ENCODE results near the gene COQ10A. TPM values are rescaled to one million over a fixed set of nuclear protein-coding genes. Genes with fewer than 3 reads are reported as not detected.

COQ10A gene
- total and polyA plus RNA-seq, 2 of the 13 experiments (the other 11 are each of a cell fraction or from before 2014, with no cell fraction given), result 21.0 to 37.3 TPM

GRCh38 chr12:56221232-56221756 is 45.4 kb upstream of the COQ10A start (continued):
- 0 out of 2 replicates have a peak, but pooled peaks have one; percentile 25 for TF ChIP-seq ZNF558 (CRISPR knock-in tag; IDR thresholded peaks at IDR 0.05; ENCODE audit: borderline replicate concordance)
- TF ChIP-seq ZFP62 (CRISPR knock-in tag; IDR thresholded peaks at IDR 0.05), result no peak
- TF ChIP-seq IKZF4 (CRISPR knock-in tag; IDR thresholded peaks at IDR 0.05; ENCODE audit: borderline replicate concordance, low read depth, not compliant biosample characterization), result no peak
- no peak for TF ChIP-seq GABPA (IDR thresholded peaks at IDR 0.05; ENCODE audit: low read depth, low read length)
- TF ChIP-seq GABPA (CRISPR knock-in tag; IDR thresholded peaks at IDR 0.05; ENCODE audit: low read depth), result no peak
- no peak for TF ChIP-seq ETV5 (CRISPR knock-in tag; IDR thresholded peaks at IDR 0.05; ENCODE audit: borderline replicate concordance)
- no peak for TF ChIP-seq ZBED4 (CRISPR knock-in tag; IDR thresholded peaks at IDR 0.05; ENCODE audit: borderline replicate concordance)
- TF ChIP-seq SMAD1 (CRISPR knock-in tag; IDR thresholded peaks at IDR 0.05; ENCODE audit: borderline replicate concordance, low read depth), result no peak
- TF ChIP-seq ZNF589 (CRISPR knock-in tag; conservative IDR thresholded peaks at IDR 0.05), result no peak
- no peak for TF ChIP-seq AGO2 (optimal IDR thresholded peaks at IDR 0.05; ENCODE audit: low read depth, low read length)
- no peak for TF ChIP-seq ATF7 (IDR thresholded peaks at IDR 0.05)
- no peak for TF ChIP-seq ATF7 (CRISPR knock-in tag; IDR thresholded peaks at IDR 0.05)
- no peak for TF ChIP-seq JDP2 (CRISPR knock-in tag; IDR thresholded peaks at IDR 0.05; ENCODE audit: borderline replicate concordance)
- TF ChIP-seq ARNTL (CRISPR knock-in tag; IDR thresholded peaks at IDR 0.05), result no peak
- TF ChIP-seq ZNF687 (CRISPR knock-in tag; IDR thresholded peaks at IDR 0.05), result no peak
- peak; percentile 96 for TF ChIP-seq PRDM10 (CRISPR knock-in tag; IDR thresholded peaks at IDR 0.05; ENCODE audit: low read depth)
- no peak for TF ChIP-seq PAF1 (CRISPR knock-in tag; IDR thresholded peaks at IDR 0.05)
- TF ChIP-seq JUNB (CRISPR knock-in tag; IDR thresholded peaks at IDR 0.05; ENCODE audit: borderline replicate concordance), result no peak
- 0 out of 2 replicates have a peak, but pooled peaks have one; percentile 66 for TF ChIP-seq ZFYVE20 (CRISPR knock-in tag; IDR thresholded peaks at IDR 0.05; ENCODE audit: borderline replicate concordance, low read depth)

Data from HepG2 (cell line).